ENCODE data around the gene APOF. TPM values are rescaled to one million over a fixed set of nuclear protein-coding genes. Genes with fewer than 3 reads are reported as not detected.
A peak's percentile ranks its signal among the peaks of the same experiment; 100 is the strongest.

The APOF gene
- total and polyA plus RNA-seq, 9 of the 15 experiments (the other 6 are each of a cell fraction or from before 2014, with no cell fraction given): 0.09 to 0.15 (median 0.12) TPM; not detected in 5

GRCh38 chr12:56351325-56351724 is 11.3 kb downstream of the APOF start:
- no peaks in the 10 kb centered on the region for H4K20me1 ChIP-seq (replicated peaks; ENCODE audit: control insufficient read depth, insufficient read depth, low read length)
- peaks cover 83% of the 10 kb centered on the region; the same call in 2 of the 3 replicates for H3K36me3 ChIP-seq (ENCODE audit: control insufficient read depth, insufficient read depth, low read length)
- FAIRE-seq (no peak), DNase-seq (ENCODE audit: extremely low read depth in 1 of 4, low spot score in 3 of 4) (no peak), ATAC-seq (no peak)
- no peak overlapping the region for H3K27ac ChIP-seq (ENCODE audit: extremely low read depth, low read depth, low read length)
- intact Hi-C loops (cut with micrococcal nuclease) (no loop called here), in situ Hi-C loops (cut with MboI) (no loop called here)
- no peaks in the 10 kb centered on the region for H3K79me2 ChIP-seq (ENCODE audit: control insufficient read depth, insufficient read depth, low read length)
- ChIA-PET POLR2A (interaction anchor here (0.6 to 19.4 kb wide), 9 partner anchors 3 to 121 kb away, joined by 3 to 274 read pairs (median 3); partner anchors contain the start of genes APOF, IL23A, PAN2 and STAT2), CTCF (ENCODE audit: low intra/inter-chr PET ratio) (no interaction called here)
- 47% methylated on average over 2 of the region's 2 CpGs for WGBS (ENCODE audit: insufficient coverage, low coverage, missing lambda C conversion rate)
- peak overlapping the region in 1 of 2 experiments; percentile 55; a peak in 1 of 4 replicates for H3K9ac ChIP-seq (ENCODE audit: insufficient read depth in 1 of 2, low read depth in 2 of 2, low read length in 2 of 2)
- H2AFZ ChIP-seq (ENCODE audit: low read depth, low read length): no peak overlapping the region
- no peak for TF ChIP-seq HDGF (IDR thresholded peaks at IDR 0.05)
- TF ChIP-seq SP2 (IDR thresholded peaks at IDR 0.05; ENCODE audit: extremely low read depth, low read depth, low read length, poor library complexity, severe bottlenecking): no peak
- TF ChIP-seq TBL1XR1 (IDR thresholded peaks at IDR 0.05; ENCODE audit: low read length in 2 of 2): no peak
- TF ChIP-seq MXD1 (CRISPR knock-in tag; IDR thresholded peaks at IDR 0.05; ENCODE audit: borderline replicate concordance, poor library complexity, severe bottlenecking): no peak
- TF ChIP-seq TOE1 (IDR thresholded peaks at IDR 0.05; ENCODE audit: borderline replicate concordance): no peak
- no peak for TF ChIP-seq TOE1 (CRISPR knock-in tag; IDR thresholded peaks at IDR 0.05; ENCODE audit: borderline replicate concordance, low read depth)
- H3K9me1 ChIP-seq (ENCODE audit: control insufficient read depth, insufficient read depth, low read length): no peaks in the 10 kb centered on the region
- no peaks in the 10 kb centered on the region for H3K27me3 ChIP-seq (ENCODE audit: control insufficient read depth in 2 of 2, insufficient read depth in 2 of 2, low read length in 2 of 2)
- H3K4me1 ChIP-seq (replicated peaks in 1 of 2; ENCODE audit: control insufficient read depth in 2 of 2, insufficient read depth in 2 of 2, low read length in 2 of 2): no peaks in the 10 kb centered on the region; a peak in 1 of 5 replicates
- no peaks in the 10 kb centered on the region for H3K9me3 ChIP-seq (replicated peaks; ENCODE audit: control insufficient read depth, insufficient read depth, low read depth, low read length)
- H3K4me3 ChIP-seq: no peak overlapping the region
- BruUV-seq (replicated peaks): no TSS peak
- H3K4me2 ChIP-seq (ENCODE audit: insufficient read depth, low read length): no peak overlapping the region

All from K562 (cell line).